HUDEP-2 (cell line): ENCODE data around the gene TMEM170A.
A peak's percentile ranks its signal among the peaks of the same experiment; 100 is the strongest.

Source experiments
- DNase-seq, 76 experiments: peaks; one replicate each; lab custom pipeline; 2025; ENCODE audit not compliant: unreplicated experiment in 76 of 76; lab: John Stamatoyannopoulos, UW

Gene TMEM170A

GRCh38 chr16:75482434-75483205, 18.1 kb upstream of the TMEM170A start:
- no peak for DNase-seq

- no peak for DNase-seq
Measured at GRCh38 chr16:75481475-75481874, 17.0 kb upstream of the TMEM170A start.

GRCh38 chr16:75479421-75479990, 15.0 kb upstream of the TMEM170A start:
- DNase-seq = no peak

- DNase-seq = no peak
Measured at GRCh38 chr16:75478480-75479345, 14.2 kb upstream of the TMEM170A start.

- no peak for DNase-seq
Measured at GRCh38 chr16:75477680-75478473, 13.4 kb upstream of the TMEM170A start.

- DNase-seq = no peak
Measured at GRCh38 chr16:75476817-75477216, 12.3 kb upstream of the TMEM170A start.

- no peak for DNase-seq
Measured at GRCh38 chr16:75475420-75475847, 10.9 kb upstream of the TMEM170A start.

- DNase-seq = no peak
Measured at GRCh38 chr16:75472908-75473877, 8.7 kb upstream of the TMEM170A start.

GRCh38 chr16:75471723-75472633, 7.5 kb upstream of the TMEM170A start:
- peak in 39 of 76 experiments; percentile 1 to 63 (median 28) for DNase-seq

- no peak for DNase-seq
Measured at GRCh38 chr16:75466760-75467159, 2.3 kb upstream of the TMEM170A start.

- DNase-seq = peak in 5 of 76 experiments; percentile 2 to 39 (median 12)
Measured at GRCh38 chr16:75463389-75464121, 934 bp downstream of the TMEM170A start.

- DNase-seq = no peak
Measured at GRCh38 chr16:75462806-75463205, 1.7 kb downstream of the TMEM170A start.

- no peak for DNase-seq
Measured at GRCh38 chr16:75461575-75461974, 2.9 kb downstream of the TMEM170A start.

- DNase-seq = no peak
Measured at GRCh38 chr16:75460446-75460845, 4.0 kb downstream of the TMEM170A start.

GRCh38 chr16:75459691-75460090, 4.8 kb downstream of the TMEM170A start:
- peak in 2 of 76 experiments; percentile 5 to 10 for DNase-seq

- DNase-seq = no peak
Measured at GRCh38 chr16:75458439-75458838, 6.0 kb downstream of the TMEM170A start.

GRCh38 chr16:75458029-75458428, 6.5 kb downstream of the TMEM170A start:
- DNase-seq = no peak
